GM21423 (cell line): ENCODE data around the gene CASP9.
"Not testable (repeated sequence)": the region's sequence is repeated elsewhere in the genome, so short reads cannot be mapped to it uniquely, and the experiment has no call there.

Experiments used
- ATAC-seq: cut with Tn5 transposase; IDR thresholded peaks from one replicate; pipeline ENCODE4 v1.9.1; 2021; ENCODE audit warnings: mild to moderate bottlenecking, moderate library complexity; ENCODE audit not compliant: unreplicated experiment

The CASP9 gene

DNA sequence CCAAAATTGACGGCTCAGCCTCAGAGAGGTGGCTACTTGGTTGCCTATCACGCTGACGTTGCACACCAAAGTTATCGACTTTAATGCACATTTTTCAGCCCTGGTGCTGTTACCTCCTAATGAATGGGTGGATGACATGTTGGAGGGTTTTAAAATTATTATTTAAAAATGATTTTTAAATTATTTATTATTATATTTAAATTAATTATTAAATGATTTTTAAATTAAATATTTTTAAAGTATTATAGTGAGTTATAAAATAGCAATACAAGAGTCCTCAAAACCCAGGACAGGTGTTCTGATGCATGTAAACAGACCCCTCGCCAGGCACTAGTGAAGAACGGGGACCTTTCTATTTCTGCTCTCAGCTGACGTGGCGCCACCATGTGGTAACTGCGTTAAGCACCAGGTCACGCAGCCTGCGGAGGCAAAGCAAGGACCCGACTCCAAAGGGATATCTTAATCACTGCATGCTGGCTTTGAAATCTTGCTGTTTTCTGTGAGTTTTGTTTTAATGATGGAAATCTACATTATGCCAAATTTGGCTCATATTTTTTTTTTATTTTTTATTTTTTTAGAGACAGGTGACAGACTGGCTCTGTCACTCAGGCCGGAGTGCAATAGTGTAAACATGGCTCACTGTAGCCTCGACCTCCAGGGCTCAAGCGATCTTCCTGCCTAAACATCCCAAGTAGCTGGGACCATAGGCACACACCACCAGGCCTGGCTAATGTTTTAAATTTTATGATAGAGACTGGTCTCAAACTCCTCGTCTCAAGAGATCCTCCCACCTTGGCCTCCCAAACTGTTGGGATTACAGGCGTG, 22.6 kb downstream of the CASP9 start:
- no peak for ATAC-seq

DNA sequence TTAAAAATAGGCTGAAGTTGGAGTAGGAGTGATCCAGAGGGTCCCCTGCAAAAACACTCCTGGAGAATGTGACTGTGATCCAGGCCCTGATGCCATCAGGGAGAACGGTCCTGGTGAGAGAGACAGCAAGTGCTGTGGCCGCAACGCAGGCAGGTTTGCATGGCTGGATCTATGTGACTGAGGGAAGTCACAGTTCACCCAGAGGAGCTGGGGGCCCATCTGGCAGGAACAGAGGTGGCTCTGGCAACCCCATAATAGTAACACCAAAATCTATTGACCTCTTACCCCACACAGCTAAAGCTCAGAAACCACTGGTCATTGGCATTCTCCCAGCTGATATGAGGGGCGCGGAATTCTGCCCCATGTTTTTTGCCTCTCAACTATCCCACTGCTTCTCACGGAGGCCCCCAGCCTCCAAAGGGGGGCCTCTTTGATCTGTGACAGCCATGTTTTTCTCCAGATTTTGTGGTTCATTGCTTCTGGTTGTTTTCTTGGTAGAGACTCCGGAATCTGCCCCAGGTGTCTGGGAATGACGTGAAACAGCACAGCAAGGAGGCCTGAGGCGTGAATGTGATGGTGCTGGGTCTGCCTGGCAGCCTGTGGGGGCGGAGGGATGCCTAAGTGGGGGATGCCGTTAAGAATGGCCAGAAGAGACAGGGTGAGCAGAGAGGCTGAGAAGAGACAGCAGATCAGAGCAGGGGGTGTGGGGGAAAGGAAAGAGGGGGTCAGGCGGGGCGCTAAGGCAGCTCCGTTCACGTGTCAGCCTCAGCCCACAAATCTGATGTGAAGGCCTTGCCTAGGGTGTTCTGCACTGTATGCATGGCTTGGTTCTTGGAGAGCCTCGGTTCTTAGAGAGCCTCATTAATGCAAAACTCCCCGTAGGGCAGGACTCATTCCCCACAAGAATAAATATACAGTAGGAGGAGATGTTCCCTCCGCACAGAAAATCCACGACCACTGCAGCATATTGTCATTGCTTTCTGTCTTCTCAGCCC, 23.5 kb downstream of the CASP9 start:
- no peak for ATAC-seq

DNA sequence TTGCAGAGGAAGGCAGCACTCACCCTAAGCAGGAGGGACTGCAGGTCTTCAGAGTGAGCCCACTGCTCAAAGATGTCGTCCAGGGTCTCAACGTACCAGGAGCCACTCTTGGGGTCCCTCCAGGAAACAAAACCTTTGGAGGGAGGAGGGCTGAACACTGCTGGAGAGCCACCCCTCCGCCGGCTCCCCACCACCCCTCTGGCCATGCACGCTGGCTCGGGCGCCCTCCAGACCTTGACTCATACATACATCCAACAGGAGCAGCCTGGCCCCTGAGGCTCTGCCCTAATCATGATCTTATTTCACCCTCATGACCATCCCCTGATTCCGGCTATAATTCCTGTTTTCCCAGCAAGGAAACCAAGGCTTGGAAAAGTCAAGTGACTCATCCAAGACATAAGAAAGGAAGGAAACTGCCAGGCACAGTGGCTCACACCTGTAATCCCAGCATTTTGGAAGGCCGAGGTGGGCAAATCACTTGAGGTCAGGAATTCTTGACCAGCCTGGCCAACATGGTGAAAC, 30.1 kb downstream of the CASP9 start:
- no peak for ATAC-seq

DNA sequence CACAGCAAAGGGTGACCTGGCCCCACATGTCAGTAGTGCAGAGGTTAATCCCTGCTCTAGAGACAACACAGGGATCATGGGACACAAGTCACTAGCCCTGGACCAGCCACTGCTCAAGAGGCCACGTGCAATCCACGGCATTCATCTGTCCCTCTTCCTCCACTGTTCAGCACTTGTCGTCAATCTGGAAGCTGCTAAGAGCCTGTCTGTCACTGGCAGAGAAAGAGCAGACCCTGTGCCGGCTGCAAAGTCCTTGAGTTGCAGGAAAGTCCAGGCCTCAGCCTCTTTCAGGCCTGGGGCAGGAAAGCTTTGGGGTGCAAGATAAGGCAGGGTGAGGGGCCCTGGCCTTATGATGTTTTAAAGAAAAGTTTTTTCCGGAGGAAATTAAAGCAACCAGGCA, 31.4 kb downstream of the CASP9 start:
- no peak for ATAC-seq

DNA sequence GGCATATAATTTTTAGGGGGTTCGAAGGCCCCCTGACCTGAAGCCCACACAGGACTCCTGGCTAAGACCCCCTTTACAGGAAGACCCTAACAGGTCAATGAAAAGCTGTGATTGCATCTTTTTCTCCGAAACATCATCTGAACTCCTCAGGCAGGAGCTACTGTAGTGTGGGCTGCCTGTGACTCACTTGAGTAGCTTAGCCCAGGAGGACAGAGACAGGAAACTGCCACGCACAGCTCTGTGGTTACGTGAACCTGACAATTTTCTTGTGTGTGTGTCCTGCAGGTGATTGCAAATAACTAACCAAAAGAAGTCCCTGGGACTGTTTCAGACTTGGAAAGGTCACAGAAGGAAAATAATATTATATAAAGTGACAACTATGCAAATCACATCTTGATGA, 33.0 kb downstream of the CASP9 start:
- not testable (repeated sequence) for ATAC-seq

DNA sequence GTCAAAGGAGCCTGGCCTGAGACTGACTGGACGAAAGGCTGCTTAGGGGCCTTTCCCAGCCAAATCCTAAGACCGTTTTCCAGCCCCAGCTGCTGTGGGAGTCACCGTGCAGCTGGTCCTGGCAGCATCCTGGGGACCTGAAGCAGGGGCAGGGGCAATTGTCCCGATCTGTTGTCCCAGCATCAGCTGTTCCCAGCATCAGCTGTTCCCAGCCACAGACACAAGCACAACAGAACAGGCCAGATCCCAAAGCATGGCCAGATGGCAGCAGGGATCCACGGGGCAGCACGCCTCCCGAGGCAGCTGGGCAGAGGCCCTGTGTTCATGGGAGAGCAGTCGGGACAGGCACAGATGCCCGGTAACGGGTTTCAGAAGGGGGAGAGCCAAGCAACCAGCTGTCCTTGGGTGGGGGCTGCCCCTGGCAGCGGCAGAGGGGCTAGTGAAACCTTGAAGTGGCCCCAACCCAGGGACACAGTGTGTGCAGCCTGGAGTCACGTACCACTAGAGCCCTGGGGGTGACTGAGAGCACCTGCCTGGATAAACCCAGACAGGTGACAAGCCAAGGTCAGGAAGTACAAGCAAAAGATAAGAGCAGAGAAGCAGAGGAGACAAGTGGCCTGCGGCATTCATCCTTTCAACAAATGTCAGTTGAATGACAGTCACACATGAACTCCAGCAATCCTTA, 34.8 kb downstream of the CASP9 start:
- ATAC-seq, result no peak

DNA sequence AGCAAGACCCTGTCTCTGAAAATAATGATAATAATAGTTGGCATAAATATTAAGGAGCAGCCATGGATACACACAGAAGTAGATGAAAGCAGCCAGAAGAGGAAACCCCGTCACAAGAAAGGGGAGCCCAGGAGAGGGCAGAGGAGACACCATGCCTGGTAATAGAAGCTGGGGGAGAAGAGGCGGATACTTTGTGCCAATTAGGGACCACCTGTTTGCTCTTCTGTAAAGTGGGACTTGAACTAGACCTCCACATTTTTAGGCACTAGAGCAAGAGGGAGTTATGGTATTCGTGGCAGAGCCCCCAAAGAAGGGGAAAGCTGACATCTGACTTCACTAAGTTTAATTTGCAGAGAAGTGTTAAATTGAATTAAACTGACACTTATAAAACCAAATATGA, 35.6 kb downstream of the CASP9 start:
- no peak for ATAC-seq

DNA sequence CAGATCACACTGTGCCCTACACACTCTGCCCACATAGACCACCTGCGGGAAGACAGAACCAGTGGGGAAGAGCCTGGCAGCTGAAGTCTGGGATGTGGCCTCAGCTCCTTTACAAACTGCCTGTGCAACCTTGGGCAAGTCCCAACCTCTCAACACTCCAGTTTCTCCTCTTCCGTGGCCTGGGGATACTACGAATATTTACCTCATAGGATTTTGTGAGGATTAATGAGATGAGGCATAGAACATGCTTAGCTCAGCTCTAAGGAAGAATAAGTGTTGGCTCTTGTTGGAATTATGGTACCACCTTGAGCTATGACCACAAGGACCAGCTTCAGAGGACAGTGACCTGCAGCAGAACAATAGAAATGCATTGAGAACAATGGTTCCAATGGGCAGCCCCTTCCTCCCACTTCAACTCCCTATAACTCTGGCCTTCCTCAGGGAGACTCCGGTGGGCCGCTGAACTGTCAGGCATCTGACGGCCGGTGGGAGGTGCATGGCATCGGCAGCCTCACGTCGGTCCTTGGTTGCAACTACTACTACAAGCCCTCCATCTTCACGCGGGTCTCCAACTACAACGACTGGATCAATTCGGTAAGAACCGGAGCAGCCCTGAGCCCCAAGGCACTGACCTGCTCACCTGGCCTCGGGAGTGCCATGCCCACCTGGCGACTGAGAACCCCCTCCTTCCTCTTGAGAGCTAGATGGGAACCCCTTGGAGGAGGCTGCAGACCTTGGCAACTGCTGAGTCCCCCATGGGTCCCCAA, 37.0 kb downstream of the CASP9 start:
- not testable (repeated sequence) for ATAC-seq

DNA sequence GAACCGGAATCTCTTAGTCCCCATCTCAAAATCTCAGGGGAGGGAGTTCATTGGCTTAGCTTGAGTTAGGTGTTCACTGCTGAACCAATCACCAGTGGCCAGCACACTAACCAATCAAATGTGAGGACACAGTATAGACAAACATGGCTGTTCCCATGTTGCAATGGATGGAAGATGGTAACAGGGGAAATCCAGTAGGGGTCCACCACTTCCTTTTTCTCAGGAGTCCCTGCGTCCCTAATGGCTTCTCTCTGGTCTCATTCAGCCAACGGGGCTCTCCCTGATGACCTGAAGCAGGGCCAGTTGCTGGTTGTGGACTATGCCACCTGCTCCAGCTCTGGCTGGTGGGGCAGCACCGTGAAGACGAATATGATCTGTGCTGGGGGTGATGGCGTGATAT, 38.4 kb downstream of the CASP9 start:
- ATAC-seq, result no peak

DNA sequence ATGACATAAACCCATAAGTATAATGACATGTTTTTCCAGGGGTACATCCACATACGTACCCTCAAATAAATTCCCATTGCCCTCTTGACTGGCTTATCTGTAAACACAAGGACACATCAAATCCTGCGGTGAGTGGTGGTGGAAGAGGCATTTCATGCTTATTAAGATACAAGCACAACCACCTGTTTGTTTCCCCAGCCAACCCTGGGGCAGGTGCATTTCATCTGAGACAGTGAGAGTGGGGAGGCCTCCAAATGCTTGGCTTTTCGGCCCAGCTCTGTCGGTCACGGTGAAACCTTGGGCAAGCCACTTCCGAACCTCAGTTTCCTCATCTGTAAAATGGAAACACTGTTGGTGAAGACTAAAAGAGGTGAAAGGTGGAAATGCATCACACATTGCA, 39.6 kb downstream of the CASP9 start:
- not testable (repeated sequence) for ATAC-seq

DNA sequence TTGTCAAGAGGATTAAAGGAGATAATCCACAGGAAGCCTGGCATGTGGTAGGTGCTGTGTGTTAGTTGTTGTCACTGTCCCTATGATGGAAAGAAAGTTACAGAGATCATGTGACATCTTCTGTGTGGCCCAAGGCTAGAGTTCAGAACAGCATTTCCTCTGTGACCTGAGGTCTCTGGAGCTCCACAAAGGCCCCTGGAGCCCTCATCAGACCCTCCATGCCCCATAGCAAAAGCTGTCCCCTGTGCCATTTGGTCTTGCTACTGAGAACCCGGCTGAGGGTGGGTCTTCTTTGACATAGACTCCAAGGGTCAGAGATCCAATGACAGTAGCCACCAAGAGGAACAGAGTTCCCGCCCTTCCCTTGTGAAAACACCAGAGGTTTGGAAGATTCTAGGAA, 40.0 kb downstream of the CASP9 start:
- ATAC-seq, result no peak

DNA sequence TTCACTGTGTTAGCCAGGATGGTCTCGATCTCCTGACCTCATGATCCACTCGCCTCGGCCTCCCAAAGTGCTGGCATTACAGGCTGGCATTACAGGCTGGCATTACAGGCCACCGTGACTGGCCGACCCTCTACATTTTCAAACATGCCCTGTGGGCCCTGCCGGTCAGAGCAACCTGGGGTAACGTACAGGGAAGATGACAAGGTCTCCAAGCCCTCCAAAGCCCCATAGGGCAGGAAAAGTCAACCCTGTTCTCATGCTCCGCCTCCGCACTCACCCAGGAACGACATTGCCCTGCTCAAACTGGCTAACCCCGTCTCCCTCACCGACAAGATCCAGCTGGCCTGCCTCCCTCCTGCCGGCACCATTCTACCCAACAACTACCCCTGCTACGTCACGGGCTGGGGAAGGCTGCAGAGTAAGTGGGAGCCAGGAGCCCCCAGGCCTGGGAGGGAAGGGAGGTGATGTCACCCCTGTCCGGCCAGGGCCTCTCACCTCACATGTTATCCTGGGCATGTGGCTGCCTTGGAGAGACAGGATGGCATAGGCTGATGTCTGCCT, 41.0 kb downstream of the CASP9 start:
- ATAC-seq, result not testable (repeated sequence)

DNA sequence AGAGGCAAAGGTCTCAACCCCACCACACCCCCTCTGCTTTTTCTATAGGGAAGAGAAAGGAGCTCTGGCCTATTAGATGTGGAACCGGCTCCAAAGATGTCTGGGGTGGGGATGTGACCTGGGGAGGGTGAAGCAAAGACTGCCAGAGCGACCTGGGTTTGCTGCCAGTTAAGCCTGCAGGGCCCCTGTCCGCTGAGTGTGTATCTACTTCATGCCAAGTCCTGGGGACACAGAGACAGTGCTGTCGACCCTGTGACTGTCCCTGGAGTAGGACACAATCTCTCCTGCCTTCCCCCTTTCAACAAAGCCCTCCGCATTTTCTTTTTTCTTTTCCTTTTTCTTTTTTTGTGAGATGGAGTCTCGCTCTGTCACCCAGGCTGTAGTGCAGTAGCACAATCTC, 41.6 kb downstream of the CASP9 start:
- not testable (repeated sequence) for ATAC-seq

DNA sequence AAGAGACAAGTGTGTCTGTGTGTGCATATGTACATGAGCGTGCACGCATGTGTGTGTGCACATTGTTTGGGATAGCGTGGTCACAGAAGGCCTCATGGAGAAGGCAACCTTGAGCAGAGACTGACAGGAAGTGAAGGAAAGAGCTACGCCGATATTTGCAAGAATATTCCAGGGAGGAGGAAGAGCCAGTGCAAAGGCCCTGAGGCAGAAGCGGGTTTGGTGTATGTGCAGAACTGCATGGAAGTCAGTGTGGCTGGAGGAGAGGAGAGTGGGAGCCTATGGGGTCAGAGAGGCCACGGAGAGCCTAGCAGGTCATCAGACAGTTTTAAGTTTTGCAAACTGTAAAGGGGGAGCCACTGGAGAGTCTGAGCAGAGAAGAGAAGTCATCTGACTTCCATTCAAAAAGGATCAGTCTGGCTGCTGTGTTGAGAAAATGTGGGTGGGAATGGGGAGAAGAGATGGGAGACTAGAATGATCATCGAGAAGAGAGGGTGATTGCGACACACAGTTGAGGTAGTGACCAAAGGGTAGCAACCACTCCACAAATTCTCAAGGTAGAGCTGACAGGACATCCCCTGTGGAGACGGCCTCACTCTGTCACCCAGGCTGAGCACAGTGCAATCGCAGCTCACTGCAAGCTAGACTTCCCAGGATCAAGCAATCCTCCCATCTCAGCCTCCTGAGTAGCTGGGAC, 44.2 kb downstream of the CASP9 start:
- ATAC-seq, result no peak

DNA sequence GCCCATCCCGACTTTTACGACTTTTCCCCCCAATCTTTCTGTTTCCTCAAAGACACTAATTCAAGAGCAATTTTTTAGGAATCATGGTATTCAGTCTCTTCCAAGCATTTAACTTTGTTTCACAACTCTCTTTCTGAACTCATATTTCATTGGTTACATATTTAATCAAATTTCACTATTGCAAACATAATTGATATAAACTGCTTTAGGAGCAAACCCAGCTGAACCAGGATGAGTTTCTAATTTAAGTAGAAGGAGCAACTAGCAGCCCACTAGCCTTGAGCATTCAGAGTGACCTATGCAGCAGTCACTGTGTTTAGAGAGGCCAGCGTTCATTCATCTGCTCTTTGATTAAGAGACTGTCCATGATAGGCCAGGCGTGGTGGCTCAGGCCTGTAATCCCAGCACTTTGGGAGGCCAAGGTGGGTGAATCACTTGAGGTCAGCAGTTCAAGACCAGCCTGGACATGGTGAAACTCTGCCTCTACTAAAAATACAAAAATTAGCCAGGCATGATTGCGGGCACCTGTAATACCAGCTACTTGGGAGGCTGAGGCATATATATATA, 46.3 kb downstream of the CASP9 start:
- ATAC-seq, result no peak

DNA sequence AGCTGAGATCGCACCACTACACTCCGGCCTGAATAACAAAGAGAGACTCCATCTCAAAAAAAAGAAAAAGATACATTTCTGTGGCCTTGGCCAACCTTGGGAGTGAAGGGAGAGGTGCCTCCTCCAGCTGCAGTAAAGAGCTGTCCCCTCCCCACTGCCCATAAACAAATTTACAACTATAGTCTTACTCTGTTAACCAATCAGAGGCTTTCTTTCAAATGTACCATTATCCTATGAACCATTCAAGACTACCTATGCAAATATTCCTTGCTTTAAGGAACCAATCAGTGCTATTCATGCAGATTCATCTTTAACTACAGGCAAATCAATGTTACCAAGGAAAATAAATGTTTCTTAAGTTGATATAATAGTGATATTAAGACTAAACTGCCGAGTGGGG, 47.1 kb downstream of the CASP9 start:
- no peak for ATAC-seq

DNA sequence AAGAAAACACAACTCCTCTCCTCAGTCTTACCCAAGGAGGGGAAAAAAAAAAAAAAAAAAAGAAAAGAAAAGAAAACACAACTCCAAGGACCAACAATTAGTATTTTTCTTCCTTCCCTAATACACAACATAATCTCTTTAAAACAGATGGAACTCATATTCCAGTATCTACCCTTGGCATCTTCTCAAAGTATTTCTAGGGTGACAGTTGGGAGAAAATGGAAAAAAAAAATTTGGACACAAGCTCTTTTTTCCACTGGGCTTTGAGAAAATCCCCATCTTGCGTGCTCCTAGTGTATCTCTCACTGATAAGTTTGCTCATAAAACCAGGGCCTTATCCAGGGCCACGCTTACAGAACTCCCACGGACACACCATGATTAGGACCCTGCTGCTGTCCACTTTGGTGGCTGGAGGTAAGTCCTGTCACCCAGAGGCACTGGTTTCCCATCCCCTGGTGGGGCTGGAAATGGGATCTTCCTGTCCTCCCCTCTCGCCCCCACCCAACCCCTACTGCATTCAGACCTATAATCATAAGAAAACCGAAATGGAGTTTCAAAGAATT, 48.2 kb downstream of the CASP9 start, which contains the start of gene CELA2B:
CELA2B (plus strand) TSS at position 353 of the 563 bp plus-strand sequence; CDS start at position 375, 22 bp downstream.
- ATAC-seq, result no peak

DNA sequence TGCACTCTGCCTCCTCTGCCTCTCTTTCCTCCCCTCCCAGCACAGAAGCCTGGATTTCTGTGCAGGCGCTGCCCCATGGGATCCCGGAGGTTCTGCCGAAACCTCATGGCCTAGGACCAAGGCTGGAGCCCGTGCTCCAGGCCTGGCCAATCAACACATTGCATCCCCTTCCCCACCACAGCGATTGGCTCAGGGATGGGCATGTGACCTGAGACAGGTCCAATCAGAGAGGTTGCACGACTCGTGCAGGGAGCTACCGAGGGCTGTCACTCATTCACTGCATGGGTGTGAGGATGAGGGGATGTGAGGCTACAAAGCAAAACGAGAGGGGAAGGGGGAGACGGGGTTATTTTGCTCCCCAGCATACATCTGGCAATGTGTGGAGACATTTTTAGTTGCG, 51.4 kb downstream of the CASP9 start:
- no peak for ATAC-seq

DNA sequence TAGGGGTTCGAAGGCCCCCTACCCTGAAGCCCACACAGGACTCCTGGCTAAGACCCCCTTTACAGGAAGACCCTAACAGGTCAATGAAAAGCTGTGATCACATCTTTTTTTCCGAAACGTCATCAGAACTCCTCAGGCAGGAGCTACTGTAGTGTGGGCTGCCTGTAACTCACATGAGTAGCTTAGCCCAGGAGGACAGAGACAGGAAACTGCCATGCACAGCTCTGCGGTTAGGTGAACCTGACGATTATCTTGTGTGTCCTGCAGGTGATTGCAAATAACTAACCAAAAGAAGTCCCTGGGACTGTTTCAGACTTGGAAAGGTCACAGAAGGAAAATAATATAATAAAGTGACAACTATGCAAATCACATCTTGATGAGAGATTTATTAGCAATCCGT, 52.3 kb downstream of the CASP9 start:
- not testable (repeated sequence) for ATAC-seq
